HepG2 (cell line): ENCODE data around the gene ZNF524. TPM values are rescaled to one million over a fixed set of nuclear protein-coding genes. Genes with fewer than 3 reads are reported as not detected.

Experiments used
- ATAC-seq: fragments of 200-7000 bp; cut with Tn5 transposase; 3 replicates; pipeline ENCODE4 v1.9.1; 2020; ENCODE audit warnings: mild to moderate bottlenecking, moderate library complexity
- BruUV-seq: library from RNA; stranded (reverse); fragments of 400-500 nt; replicated peaks from 2 replicates; lab custom pipeline; 2021; lab: Mats Ljungman, UMichigan
- CTCF ChIA-PET: fragments of 300-600 bp; formaldehyde crosslinking; extraction: SDS; loops from one replicate; lab custom pipeline; 2021; ENCODE audit warnings: low total read pairs, inconsistent platforms, low intra/inter-chr PET ratio; lab: Yijun Ruan, JAX
- POLR2A ChIA-PET: fragments of 350-600 bp; sonication (Branson Sonifier 250); formaldehyde crosslinking; loops from one replicate; lab custom pipeline; 2020; ENCODE audit warnings: antibody characterized with exemption, inconsistent platforms; lab: Yijun Ruan, JAX
- DNase-seq: peaks from one replicate; pipeline ENCODE4 v3.0.0-alpha.2; 2015; ENCODE audit warnings: low spot score
- FAIRE-seq: peaks from 3 replicates; lab custom pipeline; 2011; peaks lifted over from hg19 to GRCh38; lab: Jason Lieb, UNC
- H2AFZ ChIP-seq: one replicate; pipeline ENCODE4 v1.6.1; 2011; ENCODE audit warnings: low read length, inconsistent platforms
- H3K27ac ChIP-seq: fragments of 300-600 bp; 3 replicates; pipeline ENCODE4 v1.8.0; 2011; ENCODE audit warnings: mixed run types, mild to moderate bottlenecking, mixed read lengths, low read length, inconsistent platforms; ENCODE audit not compliant: insufficient read depth; ENCODE audit errors: extremely low read length
- H3K27me3 ChIP-seq, 2 experiments: fragments of 200-600 bp in 1 of 2; 2 replicates in 1 of 2; 3 replicates in 1 of 2; pipeline versions ENCODE4 v1.6.0 to v1.8.0; 2011; ENCODE audit warnings: low read length in 2 of 2, mild to moderate bottlenecking in 2 of 2, moderate library complexity in 2 of 2, inconsistent platforms in 1 of 2; ENCODE audit not compliant: insufficient read depth in 2 of 2, control insufficient read depth in 1 of 2
- H3K36me3 ChIP-seq, 2 experiments: fragments of 200-600 bp in 1 of 2; replicated peaks in 1 of 2; 2 replicates in 1 of 2; 3 replicates in 1 of 2; pipeline versions ENCODE4 v1.5.1 to v1.8.0; 2011; ENCODE audit warnings: low read length in 2 of 2, inconsistent platforms in 1 of 2; ENCODE audit not compliant: insufficient read depth in 2 of 2, control insufficient read depth in 1 of 2
- H3K4me1 ChIP-seq: 2 replicates; pipeline ENCODE4 v1.5.1; 2012; ENCODE audit warnings: low read length, inconsistent platforms; ENCODE audit not compliant: insufficient read depth
- H3K4me2 ChIP-seq: 2 replicates; pipeline ENCODE4 v1.6.0; 2011; ENCODE audit warnings: low read depth, low read length, inconsistent platforms
- H3K4me3 ChIP-seq, 3 experiments: fragments of 200-600 bp in 1 of 3; sonication (generic), shearing (Covaris generic) in 1 of 3; replicated peaks in 1 of 3; 2 replicates each; pipeline ENCODE4 v1.5.1; 2011 to 2016; ENCODE audit warnings: low read length in 3 of 3, inconsistent platforms in 2 of 3, low read depth in 2 of 3, mild to moderate bottlenecking in 2 of 3, control low read depth in 1 of 3, mixed read lengths in 1 of 3; ENCODE audit not compliant: insufficient read depth in 1 of 3
- H3K79me2 ChIP-seq: one replicate; pipeline ENCODE4 v1.6.1; 2011; ENCODE audit warnings: low read length, inconsistent platforms; ENCODE audit not compliant: insufficient read depth
- H3K9ac ChIP-seq: 2 replicates; pipeline ENCODE4 v1.6.0; 2011; ENCODE audit warnings: mild to moderate bottlenecking, low read depth, low read length, inconsistent platforms; ENCODE audit not compliant: insufficient read depth
- H3K9me3 ChIP-seq: 2 replicates; pipeline ENCODE4 v1.5.1; 2012; ENCODE audit warnings: mild to moderate bottlenecking, low read length
- H4K20me1 ChIP-seq: 2 replicates; pipeline ENCODE4 v1.6.0; 2011; ENCODE audit warnings: inconsistent platforms, mild to moderate bottlenecking, low read length, moderate library complexity; ENCODE audit not compliant: insufficient read depth
- FOXJ3 ChIP-seq: sonication (generic); formaldehyde crosslinking; IDR thresholded peaks from 2 replicates; pipeline ENCODE4 v1.4.0; 2020; ENCODE audit warnings: missing genetic modification reagents, mild to moderate bottlenecking, borderline replicate concordance
- HMGXB3 ChIP-seq: sonication (generic); formaldehyde crosslinking; IDR thresholded peaks from 2 replicates; pipeline ENCODE4 v1.4.0; 2020; ENCODE audit warnings: missing genetic modification reagents, borderline replicate concordance
- RBM39 ChIP-seq: fragments of 200-400 bp; formaldehyde crosslinking; IDR thresholded peaks from one replicate; pipeline ENCODE4 v1.6.1; 2018; ENCODE audit warnings: antibody characterized with exemption, mild to moderate bottlenecking, low read depth, low read length; ENCODE audit not compliant: poor library complexity, severe bottlenecking
- SRSF4 ChIP-seq: fragments of 200-400 bp; formaldehyde crosslinking; IDR thresholded peaks from one replicate; pipeline ENCODE4 v1.6.1; 2018; ENCODE audit warnings: mild to moderate bottlenecking, low read depth, low read length, moderate library complexity; ENCODE audit not compliant: poor library complexity, severe bottlenecking
- ZBTB4 ChIP-seq: sonication (generic); formaldehyde crosslinking; IDR thresholded peaks from 2 replicates; pipeline ENCODE4 v1.4.0; 2020; ENCODE audit warnings: missing genetic modification reagents, mild to moderate bottlenecking, borderline replicate concordance
- ZNF512B ChIP-seq: sonication (generic); formaldehyde crosslinking; IDR thresholded peaks from 2 replicates; pipeline ENCODE4 v1.5.1; 2020; ENCODE audit warnings: missing genetic modification reagents, mild to moderate bottlenecking, borderline replicate concordance
- ZNF597 ChIP-seq: sonication (generic); formaldehyde crosslinking; IDR thresholded peaks from 2 replicates; pipeline ENCODE4 v1.5.0; 2020; ENCODE audit warnings: missing genetic modification reagents
- WGBS: methylation state at CpG from one replicate; pipeline ENCODE4 v1.1.6; 2017; ENCODE audit warnings: low lambda C conversion rate; 5-methylcytosine and 5-hydroxymethylcytosine counted together
- in situ Hi-C: cut with HindIII; loops from 2 replicates; pipeline ENCODE4 v1.10.0; 2017; ENCODE audit warnings: low pct_unique_long_range_greater_than_20kb; ENCODE audit not compliant: extremely low pct_ligation_motif_present
- intact Hi-C: fragments of 100-400 bp; cut with micrococcal nuclease; formaldehyde crosslinking; loops from one replicate; pipeline ENCODE4 v1.10.0; 2022; ENCODE audit not compliant: unreplicated experiment
- polyA plus RNA-seq, 8 experiments: library from polyadenylated mRNA; depleted of rRNA in 3 of 8; stranded (reverse) in 7 of 8; unstranded in 1 of 8; fragments of >200 nt; fragmentation: Illumina TruSeq in 4 of 8; extraction: Trizol in 4 of 8; gene quantifications; 2 replicates each; pipeline versions ENCODE4 v1.2.1 to v1.2.3, GENCODE V29; 2011 to 2016; ENCODE audit warnings: low read depth in 4 of 8, missing spikeins in 1 of 8, mixed read lengths in 1 of 8; ENCODE audit not compliant: insufficient read depth in 1 of 8
- total RNA-seq, 5 experiments: library from RNA; depleted of rRNA; stranded (reverse); fragments of >200 nt; fragmentation: Illumina TruSeq; extraction: Trizol; gene quantifications; 2 replicates each; pipeline ENCODE4 v1.2.3, GENCODE V29; 2016; ENCODE audit warnings: low read depth in 1 of 5

The ZNF524 gene
- total and polyA plus RNA-seq, 2 of the 13 experiments (the other 11 are each of a cell fraction or from before 2014, with no cell fraction given): 3.2 to 4.6 TPM

- TF ChIP-seq ZNF512B (CRISPR knock-in tag) (no peak), HMGXB3 (no peak)
Observed at GRCh38 chr19:55554741-55555152, 45.3 kb upstream of the ZNF524 start (continued).

GRCh38 chr19:55559684-55560083 is 40.4 kb upstream of the ZNF524 start:
- Histone ChIP-seq H3K4me2 (no peak overlapping the region), H3K27ac (no peak overlapping the region), H3K9ac (no peak overlapping the region), H4K20me1 (no peaks in the 10 kb centered on the region), H3K36me3 (no peaks in the 10 kb centered on the region), H3K4me1 (peaks cover 45% of the 10 kb centered on the region), H3K27me3 (peaks cover 0 to 5% of the 10 kb centered on the region in 2 experiments; a peak in 2 of 5 replicates), H2AFZ (no peak overlapping the region), H3K4me3 (no peak overlapping the region), H3K79me2 (no peaks in the 10 kb centered on the region), H3K9me3 (no peaks in the 10 kb centered on the region)
- intact Hi-C loops (loop anchor here (10.0 kb wide), 1 partner anchor 45 kb away; the partner anchor contains the start of genes ZNF524 and ZNF865), in situ Hi-C loops (no loop called here)
- ChIA-PET CTCF (no interaction called here), POLR2A (no interaction called here)
- ATAC-seq (no peak), DNase-seq (no peak), FAIRE-seq (no peak)
- WGBS: 63% methylated on average over 9 of the region's 9 CpGs
- BruUV-seq: no TSS peak
- TF ChIP-seq FOXJ3: no peak
- no peak for TF ChIP-seq ZNF597 (CRISPR knock-in tag)
- TF ChIP-seq SRSF4: no peak
- TF ChIP-seq RBM39: no peak
- no peak for TF ChIP-seq ZBTB4 (CRISPR knock-in tag)
